Progenitor cell of endocrine pancreas (in vitro differentiated cells): ENCODE data around the gene RFESD. TPM values are rescaled to one million over a fixed set of nuclear protein-coding genes. Genes with fewer than 3 reads are reported as not detected.

Experiments
- DNase-seq: peaks from one replicate; pipeline ENCODE4 v3.0.0; 2021; ENCODE audit warnings: low spot score; ENCODE audit not compliant: unreplicated experiment
- H3K27ac Mint-ChIP-seq: 2 replicates; pipeline ENCODE4 v1.8.0; 2021; ENCODE audit warnings: mild to moderate bottlenecking, moderate library complexity, mixed read lengths
- H3K27me3 Mint-ChIP-seq: 2 replicates; pipeline ENCODE4 v1.8.0; 2021; ENCODE audit warnings: mixed read lengths
- H3K36me3 Mint-ChIP-seq: 2 replicates; pipeline ENCODE4 v1.8.0; 2022; ENCODE audit warnings: mixed read lengths; ENCODE audit not compliant: insufficient read depth
- H3K4me1 Mint-ChIP-seq: 2 replicates; pipeline ENCODE4 v1.8.0; 2021; ENCODE audit warnings: low read depth, mixed read lengths
- H3K4me3 Mint-ChIP-seq: 2 replicates; pipeline ENCODE4 v1.8.0; 2021; ENCODE audit warnings: low read depth, mild to moderate bottlenecking, moderate library complexity, mixed read lengths
- H3K9me3 Mint-ChIP-seq: 2 replicates; pipeline ENCODE4 v1.8.0; 2021; ENCODE audit warnings: low read depth, mixed read lengths
- total RNA-seq: library from RNA; stranded (reverse); gene quantifications from 2 replicates; pipeline ENCODE4 v1.2.1, GENCODE V29; 2021
- TF ChIP-seq, protein P1 (sequence below): fragments of 200-600 bp; sonication (generic); IDR thresholded peaks from one replicate; pipeline ENCODE4 v1.5.0; 2021; ENCODE audit warnings: antibody characterized with exemption, mild to moderate bottlenecking; ENCODE audit not compliant: unreplicated experiment

The RFESD gene
- total RNA-seq, 1 donor from 2014 or later = 2.9 TPM

DNA sequence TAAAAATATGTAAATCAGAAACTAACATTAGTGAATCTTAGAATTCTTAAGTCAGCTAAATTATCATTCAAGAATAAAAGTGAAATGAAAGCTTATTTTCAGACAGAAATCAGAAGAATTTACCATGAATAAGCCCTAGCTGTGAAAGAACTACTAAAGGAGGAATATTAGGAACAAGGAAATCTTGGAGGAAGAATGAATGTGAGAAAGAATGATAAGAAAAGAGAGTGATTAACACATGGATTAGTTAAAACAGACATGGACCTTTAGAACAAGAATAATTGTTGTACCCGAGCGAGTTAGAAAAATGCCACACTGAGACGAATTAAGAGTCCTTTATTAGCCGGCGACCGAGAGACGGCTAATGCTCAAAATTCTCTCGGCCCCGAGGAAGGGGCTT is 60.5 kb downstream of the RFESD start:
- TF ChIP-seq, protein P1, sequence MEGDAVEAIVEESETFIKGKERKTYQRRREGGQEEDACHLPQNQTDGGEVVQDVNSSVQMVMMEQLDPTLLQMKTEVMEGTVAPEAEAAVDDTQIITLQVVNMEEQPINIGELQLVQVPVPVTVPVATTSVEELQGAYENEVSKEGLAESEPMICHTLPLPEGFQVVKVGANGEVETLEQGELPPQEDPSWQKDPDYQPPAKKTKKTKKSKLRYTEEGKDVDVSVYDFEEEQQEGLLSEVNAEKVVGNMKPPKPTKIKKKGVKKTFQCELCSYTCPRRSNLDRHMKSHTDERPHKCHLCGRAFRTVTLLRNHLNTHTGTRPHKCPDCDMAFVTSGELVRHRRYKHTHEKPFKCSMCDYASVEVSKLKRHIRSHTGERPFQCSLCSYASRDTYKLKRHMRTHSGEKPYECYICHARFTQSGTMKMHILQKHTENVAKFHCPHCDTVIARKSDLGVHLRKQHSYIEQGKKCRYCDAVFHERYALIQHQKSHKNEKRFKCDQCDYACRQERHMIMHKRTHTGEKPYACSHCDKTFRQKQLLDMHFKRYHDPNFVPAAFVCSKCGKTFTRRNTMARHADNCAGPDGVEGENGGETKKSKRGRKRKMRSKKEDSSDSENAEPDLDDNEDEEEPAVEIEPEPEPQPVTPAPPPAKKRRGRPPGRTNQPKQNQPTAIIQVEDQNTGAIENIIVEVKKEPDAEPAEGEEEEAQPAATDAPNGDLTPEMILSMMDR = no peak
- Mint-ChIP-seq H3K4me3 (peak overlapping the region; percentile 37), H3K9me3 (peaks cover 4% of the 10 kb centered on the region), H3K4me1 (peaks cover 17% of the 10 kb centered on the region), H3K27ac (peak overlapping the region; percentile 49), H3K27me3 (peaks cover 8% of the 10 kb centered on the region), H3K36me3 (no peaks in the 10 kb centered on the region)
- no peak for DNase-seq

Other genes with a start within 250 kb of the RFESD start
- gene SKIC3, start 91.8 kb upstream of the RFESD start, total RNA-seq = 84.2 and 86.1 TPM in 2 replicates
- gene ARSK, start 91.7 kb upstream of the RFESD start, total RNA-seq = 11.2 and 11.5 TPM in 2 replicates
- not detected in 2 replicates for gene GPR150, start 26.7 kb upstream of the RFESD start, total RNA-seq
- 0.82 TPM in 1 of 2 replicates, not detected in the other for gene SPATA9, start 36.2 kb downstream of the RFESD start, total RNA-seq
- gene RHOBTB3, start 84.6 kb downstream of the RFESD start, total RNA-seq = 55.9 and 61.9 TPM in 2 replicates
- gene GLRX, start 175.9 kb downstream of the RFESD start, total RNA-seq = 11.6 and 12.7 TPM in 2 replicates